Muscle of leg (tissue), 11 donors: Measurements from ENCODE around the gene FLRT3. TPM values are rescaled to one million over a fixed set of nuclear protein-coding genes. Genes with fewer than 3 reads are reported as not detected.

ENCODE experiments used
- DNase-seq: peaks from one replicate; pipeline ENCODE4 v3.0.0; 2013
- H3K27ac ChIP-seq: one replicate; pipeline ENCODE4 v1.5.1; 2013; ENCODE audit warnings: mild to moderate bottlenecking, low read length, control low read depth
- H3K27me3 ChIP-seq: one replicate; pipeline ENCODE4 v1.6.1; 2013; ENCODE audit warnings: low read length; ENCODE audit not compliant: control insufficient read depth, insufficient read depth
- H3K36me3 ChIP-seq: one replicate; pipeline ENCODE4 v1.6.1; 2013; ENCODE audit warnings: low read length; ENCODE audit not compliant: control insufficient read depth, insufficient read depth
- H3K4me1 ChIP-seq: one replicate; pipeline ENCODE4 v1.6.1; 2013; ENCODE audit warnings: low read length; ENCODE audit not compliant: control insufficient read depth, insufficient read depth
- H3K4me3 ChIP-seq: one replicate; pipeline ENCODE4 v1.5.1; 2013; ENCODE audit warnings: low read length, control low read depth
- H3K9me3 ChIP-seq: replicated peaks from 2 replicates; pipeline ENCODE4 v1.6.1; 2013; ENCODE audit warnings: low read depth, low read length; ENCODE audit not compliant: control insufficient read depth
- WGBS: methylation state at CpG from one replicate; pipeline ENCODE4 v1.1.5; 2013; ENCODE audit warnings: missing lambda C conversion rate; ENCODE audit not compliant: insufficient coverage; 5-methylcytosine and 5-hydroxymethylcytosine counted together
- polyA plus RNA-seq, 8 donors: library from polyadenylated mRNA; unstranded; fragments of 120-200 nt; gene quantifications; one replicate each; pipeline versions ENCODE4 v1.2.1 to v1.2.3, GENCODE V29; 2013; ENCODE audit warnings: inconsistent platforms in 1 of 8, low replicate concordance in 1 of 8; ENCODE audit not compliant: insufficient read length in 8 of 8, insufficient read depth in 1 of 8
- total RNA-seq: library from RNA; stranded (reverse); fragments of 120-200 nt; gene quantifications from one replicate; pipeline ENCODE4 v1.2.4, GENCODE V29; 2013

Gene FLRT3
- total and polyA plus RNA-seq, 9 donors: 5.7 to 25.8 (median 10.7) TPM

- no peak for DNase-seq
- Histone ChIP-seq H3K27ac (no peak overlapping the region), H3K36me3 (no peaks in the 10 kb centered on the region), H3K9me3 (no peaks in the 10 kb centered on the region), H3K27me3 (no peaks in the 10 kb centered on the region), H3K4me1 (no peaks in the 10 kb centered on the region), H3K4me3 (no peak overlapping the region)
- no CpG with 5 or more reads among the region's 4 CpGs for WGBS
Observed at GRCh38 chr20:14299831-14300230, 37.6 kb downstream of the FLRT3 start.

- Histone ChIP-seq H3K9me3 (no peaks in the 10 kb centered on the region), H3K27ac (no peak overlapping the region), H3K27me3 (no peaks in the 10 kb centered on the region), H3K4me1 (no peaks in the 10 kb centered on the region), H3K4me3 (no peak overlapping the region), H3K36me3 (no peaks in the 10 kb centered on the region)
- DNase-seq: no peak
- WGBS: no CpG with 5 or more reads among the region's 3 CpGs
Observed at GRCh38 chr20:14295770-14296309, 41.6 kb downstream of the FLRT3 start.

GRCh38 chr20:14295238-14295637, 42.2 kb downstream of the FLRT3 start:
- Histone ChIP-seq H3K9me3 (no peaks in the 10 kb centered on the region), H3K27me3 (no peaks in the 10 kb centered on the region), H3K36me3 (no peaks in the 10 kb centered on the region), H3K4me3 (no peak overlapping the region), H3K27ac (no peak overlapping the region), H3K4me1 (no peaks in the 10 kb centered on the region)
- WGBS: 31% methylated on average over 1 of the region's 2 CpGs
- DNase-seq: peak; percentile 45

GRCh38 chr20:14291502-14291901, 45.9 kb downstream of the FLRT3 start:
- no peaks in the 10 kb centered on the region for H3K27me3 ChIP-seq
- no CpG with 5 or more reads among the region's 1 CpG for WGBS
- H3K9me3 ChIP-seq: no peaks in the 10 kb centered on the region
- no peaks in the 10 kb centered on the region for H3K36me3 ChIP-seq
- H3K4me1 ChIP-seq: no peaks in the 10 kb centered on the region
- H3K27ac ChIP-seq: no peak overlapping the region
- no peak for DNase-seq
- no peak overlapping the region for H3K4me3 ChIP-seq

DNA sequence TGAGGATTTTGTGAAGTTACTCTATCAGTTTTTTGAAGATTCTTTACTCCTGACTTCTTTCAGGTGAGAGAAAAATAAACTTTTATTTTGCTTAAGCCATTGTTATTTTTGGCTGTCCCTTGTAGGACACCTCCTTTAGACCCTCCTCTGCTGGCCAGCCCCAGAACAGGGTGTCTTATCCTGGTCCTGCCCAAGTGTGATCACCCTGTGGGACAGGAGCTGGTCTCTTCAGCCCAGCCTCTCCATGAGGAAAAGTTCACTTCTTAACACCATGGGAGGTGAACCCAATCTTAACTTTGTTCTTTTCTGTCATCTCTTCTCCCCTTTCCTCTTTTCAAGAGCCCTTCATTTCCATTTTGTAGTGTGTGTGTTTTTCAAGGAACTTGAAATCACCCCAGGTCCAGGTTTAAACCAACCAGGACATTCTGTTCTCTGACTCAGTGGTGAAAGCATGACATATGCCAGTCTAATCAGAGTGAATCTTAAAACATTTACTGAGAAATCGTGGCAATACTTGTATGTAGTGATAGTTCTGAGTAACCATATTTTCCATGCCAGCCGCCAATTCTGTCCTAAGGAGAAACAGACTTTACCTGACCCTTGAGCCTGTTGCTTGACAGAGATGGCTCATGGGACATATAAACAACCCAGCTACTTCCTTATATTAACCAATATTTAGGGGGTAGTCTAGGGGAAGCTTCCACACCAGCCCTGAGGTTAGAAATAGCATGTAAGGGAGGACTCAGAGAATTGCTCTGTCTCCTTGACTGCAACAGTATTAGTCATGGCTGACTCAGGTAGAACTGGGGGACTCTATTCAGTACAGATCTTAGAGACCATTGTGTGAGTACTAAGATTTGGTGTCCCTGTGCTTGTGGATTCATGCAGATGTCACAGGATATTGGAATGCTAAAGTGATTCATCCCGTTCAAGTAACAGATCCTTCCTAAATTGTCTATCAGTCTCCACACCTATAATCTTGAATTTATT, 48.8 kb downstream of the FLRT3 start:
- DNase-seq: no peak
- no CpG with 5 or more reads among the region's 3 CpGs for WGBS
- Histone ChIP-seq H3K4me3 (no peak overlapping the region), H3K27ac (no peak overlapping the region), H3K36me3 (no peaks in the 10 kb centered on the region), H3K4me1 (no peaks in the 10 kb centered on the region), H3K27me3 (no peaks in the 10 kb centered on the region), H3K9me3 (no peaks in the 10 kb centered on the region)

DNA sequence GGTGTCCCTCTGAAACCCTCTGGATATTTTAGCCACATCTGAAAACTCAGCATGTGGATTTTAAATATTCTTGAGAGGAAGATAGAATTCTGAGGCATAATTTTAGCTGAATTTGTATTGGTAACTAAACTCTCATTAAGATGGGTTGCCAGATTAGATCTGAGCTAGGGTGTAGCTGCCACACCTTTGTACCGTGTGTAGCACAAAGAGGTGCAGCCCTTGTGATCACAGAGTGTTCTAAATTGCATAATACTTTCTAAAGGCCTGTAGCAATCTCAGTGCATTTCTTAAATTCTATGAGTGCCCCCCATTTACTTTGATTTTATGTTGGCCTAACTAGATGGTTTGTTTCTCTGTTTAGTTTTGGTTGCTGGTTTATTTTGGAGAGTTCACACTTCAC, 53.0 kb downstream of the FLRT3 start:
- no peak overlapping the region for H3K27ac ChIP-seq
- H3K4me1 ChIP-seq: no peaks in the 10 kb centered on the region
- no peaks in the 10 kb centered on the region for H3K9me3 ChIP-seq
- no peaks in the 10 kb centered on the region for H3K36me3 ChIP-seq
- H3K4me3 ChIP-seq: no peak overlapping the region
- DNase-seq: no peak
- no CpG with 5 or more reads among the region's 1 CpG for WGBS
- H3K27me3 ChIP-seq: no peaks in the 10 kb centered on the region

GRCh38 chr20:14282140-14282539, 55.3 kb downstream of the FLRT3 start:
- DNase-seq: no peak
- H3K4me1 ChIP-seq: no peaks in the 10 kb centered on the region
- H3K27ac ChIP-seq: no peak overlapping the region
- no peak overlapping the region for H3K4me3 ChIP-seq
- H3K9me3 ChIP-seq: no peaks in the 10 kb centered on the region
- no peaks in the 10 kb centered on the region for H3K27me3 ChIP-seq
- H3K36me3 ChIP-seq: no peaks in the 10 kb centered on the region
- 74% methylated on average over 2 of the region's 4 CpGs for WGBS
